ENCODE data around the gene WDR75.

DNA sequence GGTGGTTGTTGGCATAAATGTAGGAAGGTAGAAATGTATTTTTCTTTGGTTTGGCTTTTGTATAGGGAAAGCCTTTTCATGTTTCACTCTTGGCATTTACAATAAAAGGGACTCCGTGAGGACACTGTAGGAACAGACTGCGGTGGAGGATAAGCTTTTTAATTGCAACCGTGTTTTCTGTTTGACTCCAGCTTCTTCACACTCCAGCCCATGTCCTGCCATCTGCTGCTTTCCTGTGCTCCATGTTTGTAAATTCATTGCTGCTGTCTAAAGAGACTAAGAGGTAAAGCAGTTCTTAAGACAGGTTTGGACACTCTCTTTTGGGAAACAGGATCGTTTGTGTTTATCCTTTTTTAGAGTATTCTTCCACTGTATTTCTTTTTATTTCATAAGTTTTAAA is 33.3 kb downstream of the WDR75 start:
- TF ChIP-seq TAF1 (IDR thresholded peaks at IDR 0.05; ENCODE audit: borderline replicate concordance, insufficient read depth, low read length) (no peak), SIN3A (IDR thresholded peaks at IDR 0.05; ENCODE audit: borderline replicate concordance, insufficient read depth, low read length) (no peak), POLR2AphosphoS5 (IDR thresholded peaks at IDR 0.05; ENCODE audit: low read depth, low read length) (no peak)
